HCT116 (cell line): ENCODE measurements around the gene EML2. TPM values are rescaled to one million over a fixed set of nuclear protein-coding genes. Genes with fewer than 3 reads are reported as not detected.

Experiments used
- ATAC-seq: fragments of 200-7000 bp; cut with Tn5 transposase; 2 replicates; pipeline ENCODE4 v1.9.1; 2020; ENCODE audit warnings: mild to moderate bottlenecking, moderate library complexity
- BruUV-seq: library from RNA; stranded (reverse); fragments of 400-500 nt; replicated peaks from 2 replicates; lab custom pipeline; 2021; lab: Mats Ljungman, UMichigan
- CTCF ChIA-PET: fragments of 300-600 bp; sonication (Branson Sonifier 250); formaldehyde crosslinking; loops from one replicate; lab custom pipeline; 2021; ENCODE audit warnings: antibody characterized with exemption; lab: Charles Lee
- POLR2A ChIA-PET: fragments of 300-600, 350-600 bp; sonication (Branson Sonifier 250); formaldehyde crosslinking; loops from one replicate; lab custom pipeline; 2021; ENCODE audit warnings: antibody characterized with exemption; lab: Charles Lee
- RAD21 ChIA-PET, 2 experiments: fragments of 300-600 bp; sonication (Branson Sonifier 250); formaldehyde crosslinking; loops; one replicate each; lab custom pipeline; 2023; ENCODE audit warnings: low total read pairs in 2 of 2; ENCODE audit not compliant: uncharacterized antibody in 2 of 2, unreplicated experiment in 2 of 2, low non-redundant PET in 1 of 2; lab: Charles Lee
- DNase-seq: peaks from one replicate; pipeline ENCODE4 v3.0.0-alpha.2; 2010; ENCODE audit warnings: low read depth, low spot score
- H2AFZ ChIP-seq: fragments of 200-600 bp; shearing (Covaris generic), sonication (generic); 2 replicates; pipeline ENCODE4 v1.6.1; 2017; ENCODE audit warnings: low read depth, mixed run types, mixed read lengths, antibody characterized with exemption, low read length; ENCODE audit not compliant: poor library complexity, severe bottlenecking
- H3K27ac ChIP-seq: 2 replicates; pipeline ENCODE4 v1.5.1; 2012; ENCODE audit warnings: low read depth, low read length
- H3K27me3 ChIP-seq: fragments of 200-600 bp; sonication (generic); 2 replicates; pipeline ENCODE4 v1.6.1; 2016; ENCODE audit warnings: mixed run types, low read length, mixed read lengths; ENCODE audit not compliant: insufficient read depth
- H3K36me3 ChIP-seq, 2 experiments: fragments of 200-500 bp in 1 of 2; fragments of 200-600 bp in 1 of 2; sonication (Bioruptor generic) in 1 of 2; sonication (generic) in 1 of 2; 2 replicates each; pipeline versions ENCODE4 v1.5.1 to v1.6.1; 2014 to 2016; ENCODE audit warnings: low read length in 2 of 2, inconsistent platforms in 1 of 2, mixed read lengths in 1 of 2, mixed run types in 1 of 2; ENCODE audit not compliant: insufficient read depth in 2 of 2, control insufficient read depth in 1 of 2
- H3K4me1 ChIP-seq, 2 experiments: fragments of 200-600 bp in 1 of 2; sonication (generic) in 1 of 2; 2 replicates each; pipeline versions ENCODE4 v1.5.1 to v1.6.1; 2012 to 2017; ENCODE audit warnings: low read length in 2 of 2, inconsistent platforms in 1 of 2, mild to moderate bottlenecking in 1 of 2, mixed read lengths in 1 of 2, mixed run types in 1 of 2, moderate library complexity in 1 of 2; ENCODE audit not compliant: insufficient read depth in 2 of 2, control insufficient read depth in 1 of 2
- H3K4me2 ChIP-seq: fragments of 200-600 bp; sonication (generic); 2 replicates; pipeline ENCODE4 v1.6.1; 2017; ENCODE audit warnings: mixed run types, low read length, mixed read lengths
- H3K4me3 ChIP-seq, 2 experiments: fragments of 200-600 bp in 1 of 2; sonication (generic) in 1 of 2; replicated peaks in 1 of 2; 2 replicates each; pipeline ENCODE4 v1.5.1; 2011 to 2016; ENCODE audit warnings: low read length in 2 of 2, control low read depth in 1 of 2, low read depth in 1 of 2, mild to moderate bottlenecking in 1 of 2, mixed read lengths in 1 of 2, mixed run types in 1 of 2
- H3K79me2 ChIP-seq: fragments of 200-600 bp; sonication (generic); 2 replicates; pipeline ENCODE4 v1.6.1; 2017; ENCODE audit warnings: mild to moderate bottlenecking, mixed run types, low read length, moderate library complexity, mixed read lengths; ENCODE audit not compliant: insufficient read depth
- H3K9ac ChIP-seq: fragments of 200-600 bp; sonication (generic); 2 replicates; pipeline ENCODE4 v1.6.1; 2016; ENCODE audit warnings: low read length, mixed read lengths
- H3K9me2 ChIP-seq: fragments of 200-600 bp; sonication (generic), shearing (Covaris generic); 2 replicates; pipeline ENCODE4 v1.6.1; 2017; ENCODE audit warnings: mixed run types, mild to moderate bottlenecking, moderate library complexity; ENCODE audit not compliant: insufficient read depth
- H3K9me3 ChIP-seq, 2 experiments: fragments of 200-500 bp in 1 of 2; fragments of 200-600 bp in 1 of 2; sonication (Bioruptor generic) in 1 of 2; sonication (generic) in 1 of 2; 2 replicates each; pipeline ENCODE4 v1.6.1; 2014 to 2017; ENCODE audit warnings: low read length in 2 of 2, mixed read lengths in 2 of 2, inconsistent platforms in 1 of 2, low read depth in 1 of 2, mild to moderate bottlenecking in 1 of 2, mixed run types in 1 of 2, moderate library complexity in 1 of 2; ENCODE audit not compliant: control insufficient read depth in 1 of 2, insufficient read depth in 1 of 2
- H4K20me1 ChIP-seq: fragments of 200-600 bp; sonication (generic), shearing (Covaris generic); 2 replicates; pipeline ENCODE4 v1.6.1; 2017; ENCODE audit warnings: mixed run types, mild to moderate bottlenecking, moderate library complexity; ENCODE audit not compliant: insufficient read depth
- ATF3 ChIP-seq: IDR thresholded peaks from 2 replicates; pipeline ENCODE4 v1.6.1; 2012
- CTCF ChIP-seq, 3 experiments: fragments of 200-600 bp in 1 of 3; sonication (generic) in 1 of 3; IDR thresholded peaks in 2 of 3; conservative IDR thresholded peaks in 1 of 3; 2 replicates each; pipeline ENCODE4 v1.5.1; 2012 to 2017; ENCODE audit warnings: low read depth in 2 of 3, low read length in 2 of 3, antibody characterized with exemption in 1 of 3, borderline replicate concordance in 1 of 3, control low read depth in 1 of 3, mild to moderate bottlenecking in 1 of 3, mixed read lengths in 1 of 3, mixed run types in 1 of 3, moderate library complexity in 1 of 3; ENCODE audit not compliant: insufficient read depth in 1 of 3
- ELF1 ChIP-seq: IDR thresholded peaks from 2 replicates; pipeline ENCODE4 v1.6.1; 2012; ENCODE audit warnings: low read depth, borderline replicate concordance
- EZH2 ChIP-seq: fragments of 200-600 bp; sonication (generic); IDR thresholded peaks from 2 replicates; pipeline ENCODE4 v1.6.1; 2017; ENCODE audit warnings: antibody characterized with exemption, mixed run types
- FOSL1 ChIP-seq: IDR thresholded peaks from 2 replicates; pipeline ENCODE4 v1.6.1; 2012; ENCODE audit warnings: low read depth
- JUND ChIP-seq: IDR thresholded peaks from 2 replicates; pipeline ENCODE4 v1.6.1; 2012
- POLR2AphosphoS5 ChIP-seq: IDR thresholded peaks from 2 replicates; pipeline ENCODE4 v1.6.1; 2011; ENCODE audit warnings: mild to moderate bottlenecking, low read depth, low read length, moderate library complexity
- SRF ChIP-seq: IDR thresholded peaks from 2 replicates; pipeline ENCODE4 v1.6.1; 2012; ENCODE audit warnings: low read depth
- YY1 ChIP-seq: IDR thresholded peaks from 2 replicates; pipeline ENCODE4 v1.6.1; 2011; ENCODE audit warnings: low read length, low read depth, moderate library complexity, mild to moderate bottlenecking; ENCODE audit not compliant: insufficient replicate concordance; ENCODE audit errors: extremely low read depth
- ZFX ChIP-seq: fragments of 450-650 bp; IDR thresholded peaks from 2 replicates; pipeline ENCODE4 v1.6.1; 2017
- ZNF274 ChIP-seq: fragments of 200-500 bp; sonication (Bioruptor generic); IDR thresholded peaks from 2 replicates; pipeline ENCODE4 v1.6.1; 2014; ENCODE audit warnings: mild to moderate bottlenecking, low read depth, low read length, inconsistent platforms
- intact Hi-C: fragments of 100-400 bp; cut with micrococcal nuclease; formaldehyde crosslinking; loops from 2 replicates; pipeline ENCODE4 v1.10.0; 2022
- total RNA-seq: library from RNA; stranded (reverse); gene quantifications from one replicate; pipeline ENCODE4 v1.2.1, GENCODE V29; 2021; ENCODE audit not compliant: unreplicated experiment
- TF ChIP-seq, protein P1 (sequence below): IDR thresholded peaks from 2 replicates; pipeline ENCODE4 v1.6.1; 2012
- TF ChIP-seq, protein P2 (sequence below): IDR thresholded peaks from 2 replicates; pipeline ENCODE4 v1.6.1; 2011; ENCODE audit warnings: mild to moderate bottlenecking, low read length, moderate library complexity; ENCODE audit not compliant: insufficient replicate concordance; ENCODE audit errors: extremely low read depth

Gene EML2
- total RNA-seq, 1 experiment from 2014 or later = 131 TPM

DNA sequence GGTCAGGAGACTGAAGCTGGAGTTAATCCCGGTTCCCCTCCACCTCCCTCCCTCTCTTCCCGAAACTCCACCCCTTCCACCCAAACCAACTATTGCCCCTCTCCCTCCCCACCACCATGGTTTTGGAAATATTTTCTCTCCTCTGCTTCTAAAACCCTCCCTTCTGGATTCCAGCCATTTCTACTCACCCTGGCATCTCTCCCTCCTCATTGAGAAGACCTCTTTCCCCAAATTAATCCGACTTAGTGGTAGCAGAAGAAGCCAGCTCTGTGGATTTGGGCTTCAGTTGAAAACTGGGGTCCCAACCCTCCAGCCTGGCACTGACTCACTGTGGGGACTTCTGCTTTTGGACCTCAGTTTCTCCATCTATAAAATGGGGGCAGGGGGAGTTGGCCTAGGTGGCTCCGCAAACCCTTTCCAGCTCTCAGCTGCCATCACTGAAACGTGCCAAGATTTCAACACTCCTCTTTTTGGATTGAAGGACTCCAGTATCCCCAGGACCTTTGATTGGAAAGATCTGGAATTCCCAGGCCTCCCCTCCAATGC is 38.8 kb downstream of the EML2 start (continued):
- TF ChIP-seq CTCF (IDR thresholded peaks at IDR 0.05 in 2 of 3, conservative IDR thresholded peaks at IDR 0.05 in 1 of 3; ENCODE audit: borderline replicate concordance in 1 of 3, insufficient read depth in 1 of 3, low read depth in 2 of 3, low read length in 2 of 3) (no peak), ATF3 (no peak), ZNF274 (no peak)
- TF ChIP-seq, protein P1, sequence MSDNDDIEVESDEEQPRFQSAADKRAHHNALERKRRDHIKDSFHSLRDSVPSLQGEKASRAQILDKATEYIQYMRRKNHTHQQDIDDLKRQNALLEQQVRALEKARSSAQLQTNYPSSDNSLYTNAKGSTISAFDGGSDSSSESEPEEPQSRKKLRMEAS = no peak
- TF ChIP-seq, protein P2, sequence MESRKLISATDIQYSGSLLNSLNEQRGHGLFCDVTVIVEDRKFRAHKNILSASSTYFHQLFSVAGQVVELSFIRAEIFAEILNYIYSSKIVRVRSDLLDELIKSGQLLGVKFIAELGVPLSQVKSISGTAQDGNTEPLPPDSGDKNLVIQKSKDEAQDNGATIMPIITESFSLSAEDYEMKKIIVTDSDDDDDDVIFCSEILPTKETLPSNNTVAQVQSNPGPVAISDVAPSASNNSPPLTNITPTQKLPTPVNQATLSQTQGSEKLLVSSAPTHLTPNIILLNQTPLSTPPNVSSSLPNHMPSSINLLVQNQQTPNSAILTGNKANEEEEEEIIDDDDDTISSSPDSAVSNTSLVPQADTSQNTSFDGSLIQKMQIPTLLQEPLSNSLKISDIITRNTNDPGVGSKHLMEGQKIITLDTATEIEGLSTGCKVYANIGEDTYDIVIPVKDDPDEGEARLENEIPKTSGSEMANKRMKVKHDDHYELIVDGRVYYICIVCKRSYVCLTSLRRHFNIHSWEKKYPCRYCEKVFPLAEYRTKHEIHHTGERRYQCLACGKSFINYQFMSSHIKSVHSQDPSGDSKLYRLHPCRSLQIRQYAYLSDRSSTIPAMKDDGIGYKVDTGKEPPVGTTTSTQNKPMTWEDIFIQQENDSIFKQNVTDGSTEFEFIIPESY = no peak

DNA sequence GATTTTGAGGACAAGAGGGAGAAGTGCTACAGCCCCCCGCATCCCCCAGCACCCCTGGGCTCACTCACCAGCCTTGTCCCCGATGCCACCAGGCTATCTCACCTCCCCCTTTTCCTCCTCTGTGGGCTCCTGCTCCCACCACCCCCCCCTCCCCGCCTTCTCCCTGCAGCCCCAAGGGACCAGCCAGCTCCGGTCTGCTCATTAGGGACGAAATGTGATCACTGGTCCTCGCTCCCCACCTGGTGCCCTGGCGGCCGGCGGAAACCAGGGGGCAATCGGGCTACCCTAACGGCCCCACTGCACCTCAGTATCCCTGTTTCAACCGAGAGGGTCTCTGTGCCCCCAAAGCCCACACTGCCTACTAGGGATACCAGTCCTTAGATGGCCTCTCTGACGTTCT is 39.9 kb downstream of the EML2 start:
- H3K4me2 ChIP-seq = no peak overlapping the region
- H3K27me3 ChIP-seq = peaks cover 18% of the 10 kb centered on the region; the same call in 1 of the 2 replicates
- ATAC-seq (no peak), DNase-seq (no peak)
- H4K20me1 ChIP-seq = no peaks in the 10 kb centered on the region
- ChIA-PET CTCF (no interaction called here), POLR2A (no interaction called here), RAD21 (no interaction called here)
- no peaks in the 10 kb centered on the region for H3K79me2 ChIP-seq
- no peak overlapping the region for H2AFZ ChIP-seq
- intact Hi-C loops = no loop called here
- no peaks in the 10 kb centered on the region for H3K9me3 ChIP-seq
- TF ChIP-seq FOSL1 (no peak), ELF1 (no peak), EZH2 (no peak), POLR2AphosphoS5 (no peak), ZFX (no peak), CTCF (IDR thresholded peaks at IDR 0.05 in 2 of 3, conservative IDR thresholded peaks at IDR 0.05 in 1 of 3; ENCODE audit: borderline replicate concordance in 1 of 3, insufficient read depth in 1 of 3, low read depth in 2 of 3, low read length in 2 of 3) (no peak), SRF (no peak), YY1 (no peak), JUND (no peak), ATF3 (no peak)
- TF ChIP-seq, protein P2 = no peak
- peaks cover 0 to 3% of the 10 kb centered on the region in 2 experiments; a peak in 1 of 4 replicates for H3K4me1 ChIP-seq
- no peaks in the 10 kb centered on the region for H3K36me3 ChIP-seq
- no peak overlapping the region for H3K4me3 ChIP-seq
- no peak overlapping the region for H3K9ac ChIP-seq
- BruUV-seq = no TSS peak
- no peak overlapping the region for H3K27ac ChIP-seq
- H3K9me2 ChIP-seq = no peaks in the 10 kb centered on the region
